NCI-H2107 treated with DMSO at 0.1 percent for 48 hours (cell line): ENCODE measurements around the gene CACNA2D3.

Source experiments
- DNase-seq: peaks from one replicate; lab custom pipeline; 2025; ENCODE audit not compliant: unreplicated experiment; lab: John Stamatoyannopoulos, UW

Gene CACNA2D3

DNA sequence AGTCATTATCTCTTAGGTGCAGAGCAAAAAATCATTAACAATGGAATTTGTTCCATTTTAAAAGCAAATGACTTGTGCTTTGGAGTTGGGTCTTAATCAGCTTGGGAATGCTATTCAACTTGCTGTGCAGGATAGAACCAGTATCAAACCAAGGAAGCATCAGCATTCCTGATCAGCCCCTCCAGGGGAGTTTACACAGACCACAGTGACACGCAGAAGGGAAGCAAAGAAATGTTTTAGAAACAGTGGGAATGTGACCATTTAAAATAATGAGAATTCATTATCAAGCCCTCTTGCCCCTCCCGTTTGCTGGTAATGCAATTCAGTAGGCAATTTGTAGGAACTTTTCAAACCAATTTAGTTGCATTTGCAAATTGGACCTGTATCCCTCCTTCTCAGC, 650.4 kb downstream of the CACNA2D3 start:
- no peak for DNase-seq

GRCh38 chr3:54773271-54773670, 650.9 kb downstream of the CACNA2D3 start:
- DNase-seq: no peak

DNA sequence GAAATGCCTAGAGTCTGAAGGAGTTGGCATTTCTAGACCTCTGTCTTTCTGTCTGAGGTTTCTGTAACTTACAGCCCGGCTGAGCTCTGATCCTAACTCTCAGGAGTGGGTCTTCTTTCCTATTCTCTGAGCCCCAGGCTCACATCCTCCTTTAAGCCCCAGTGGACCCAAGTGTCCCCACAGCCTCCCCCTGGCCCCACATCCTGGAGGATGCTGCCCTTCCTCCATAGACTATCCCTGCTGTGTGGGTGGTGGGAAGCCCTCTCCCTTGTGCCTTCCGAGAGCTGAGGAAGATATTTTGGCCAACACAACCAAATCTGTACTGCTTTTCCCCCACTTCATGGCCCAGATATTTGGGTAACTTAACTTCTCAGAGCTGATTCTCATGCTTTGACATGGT, 654.2 kb downstream of the CACNA2D3 start:
- no peak for DNase-seq

DNA sequence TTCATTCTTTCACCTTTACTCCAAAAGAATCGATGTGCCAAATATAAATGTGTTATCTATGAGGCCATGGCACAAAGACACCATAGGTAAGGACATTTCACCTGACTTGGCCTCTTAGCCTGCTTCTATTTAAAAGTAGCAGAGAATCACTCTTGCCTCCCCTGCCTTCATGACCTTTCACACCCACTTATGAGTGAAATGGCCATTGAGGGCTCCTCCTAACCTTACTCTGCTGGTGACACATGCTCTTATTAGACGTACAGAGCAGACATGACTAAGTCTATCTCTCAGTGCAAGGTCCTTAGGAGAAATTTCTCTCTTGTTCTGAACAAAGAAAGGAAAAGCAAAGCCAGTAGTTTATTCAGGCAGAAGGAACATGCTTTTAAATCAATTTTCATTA, 654.8 kb downstream of the CACNA2D3 start:
- DNase-seq: no peak

DNA sequence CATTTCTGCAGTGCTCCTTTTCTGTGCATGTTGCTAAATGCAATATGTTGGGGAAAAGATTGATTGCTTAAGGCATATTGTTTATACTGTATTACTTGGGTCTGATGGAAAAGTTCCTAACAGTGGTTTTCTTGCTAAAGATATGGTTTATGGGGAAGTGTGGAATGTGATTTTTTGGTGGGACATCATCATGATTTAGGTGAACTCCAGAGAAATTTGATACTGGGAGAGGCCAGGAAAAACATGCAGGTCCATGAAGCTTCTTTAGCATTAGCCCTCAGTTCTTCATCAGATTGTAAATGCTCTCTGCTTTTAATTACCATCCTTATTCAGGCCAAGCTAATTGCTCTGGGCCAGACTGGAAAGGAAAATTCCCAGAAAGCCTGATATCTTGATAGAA, 658.0 kb downstream of the CACNA2D3 start:
- DNase-seq: no peak

- no peak for DNase-seq
These were observed 659.4 kb downstream of the CACNA2D3 start for GRCh38 chr3:54781728-54782127.

DNA sequence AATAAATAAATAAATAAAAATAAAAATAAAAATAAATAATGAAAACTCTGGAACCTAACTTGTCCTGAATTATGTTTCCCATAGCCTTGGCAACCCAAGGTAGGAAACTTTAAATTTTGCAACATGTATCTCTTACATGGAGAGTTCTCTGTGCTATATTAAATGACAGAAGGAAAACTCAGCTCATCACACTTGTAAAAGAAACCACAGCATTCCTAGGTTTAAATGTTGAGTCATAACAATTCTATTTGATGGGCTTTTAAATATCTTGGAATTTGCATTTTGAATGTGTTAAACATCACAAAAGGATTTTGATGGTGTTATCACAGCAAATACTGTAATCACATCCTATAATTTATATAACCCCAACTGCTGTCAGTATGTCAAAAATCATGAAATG, 661.3 kb downstream of the CACNA2D3 start:
- DNase-seq: no peak

GRCh38 chr3:54784021-54784420, 661.7 kb downstream of the CACNA2D3 start:
- DNase-seq: no peak

DNA sequence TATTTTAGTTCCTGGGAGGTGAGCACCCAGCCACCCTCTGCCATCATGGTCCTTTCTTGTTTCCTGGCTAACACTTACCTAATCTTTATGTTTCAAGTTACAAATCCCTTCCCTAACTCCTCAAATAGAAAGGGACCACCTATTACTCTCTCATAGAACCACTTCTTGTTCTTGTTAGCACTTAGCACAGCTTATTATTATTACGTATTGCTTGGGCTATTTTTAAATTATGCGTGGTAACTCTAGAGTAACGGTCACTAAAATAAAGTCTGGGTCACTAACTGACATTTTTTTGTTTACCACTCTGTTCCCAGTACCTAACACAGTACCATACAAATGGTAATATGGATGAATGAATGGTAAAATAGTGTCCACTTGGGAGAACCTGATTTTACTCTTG, 663.6 kb downstream of the CACNA2D3 start:
- DNase-seq: no peak

GRCh38 chr3:54790051-54790450, 667.7 kb downstream of the CACNA2D3 start:
- DNase-seq: no peak

DNA sequence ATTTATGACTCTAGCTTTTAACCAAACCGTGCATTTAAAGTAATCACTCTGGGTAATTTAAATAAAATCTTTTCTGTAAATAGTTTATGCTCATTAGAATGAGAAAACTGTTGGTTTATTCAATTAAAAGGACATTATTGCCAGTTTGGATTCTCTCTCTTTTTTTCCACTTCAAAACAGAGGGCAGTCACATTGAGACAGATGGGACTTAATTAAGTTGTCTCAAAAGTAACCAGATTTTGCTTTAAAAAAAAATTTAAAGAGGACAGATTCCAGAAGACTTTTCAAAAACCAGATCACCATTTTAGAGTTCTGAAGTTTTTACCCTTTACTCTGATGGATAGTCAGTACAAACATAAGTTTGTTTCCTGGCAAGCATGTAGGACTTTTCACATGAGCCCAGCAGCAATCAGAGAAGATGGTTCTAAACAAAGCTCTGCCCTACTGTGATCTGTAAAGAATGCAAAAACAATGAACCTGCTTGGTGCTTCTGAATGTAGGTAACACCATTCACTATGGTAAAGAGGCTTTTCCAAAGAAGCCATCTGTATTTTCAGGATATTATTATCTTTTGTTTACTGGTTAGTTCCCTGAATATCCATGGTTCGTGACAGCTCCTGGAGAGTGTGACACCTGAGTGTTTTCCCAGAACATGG, 669.3 kb downstream of the CACNA2D3 start:
- DNase-seq: no peak

- no peak for DNase-seq
These were observed 670.2 kb downstream of the CACNA2D3 start for GRCh38 chr3:54792584-54792983.

- no peak for DNase-seq
These were observed 670.8 kb downstream of the CACNA2D3 start for GRCh38 chr3:54793171-54793570.

GRCh38 chr3:54797111-54797510, 674.8 kb downstream of the CACNA2D3 start:
- no peak for DNase-seq

DNA sequence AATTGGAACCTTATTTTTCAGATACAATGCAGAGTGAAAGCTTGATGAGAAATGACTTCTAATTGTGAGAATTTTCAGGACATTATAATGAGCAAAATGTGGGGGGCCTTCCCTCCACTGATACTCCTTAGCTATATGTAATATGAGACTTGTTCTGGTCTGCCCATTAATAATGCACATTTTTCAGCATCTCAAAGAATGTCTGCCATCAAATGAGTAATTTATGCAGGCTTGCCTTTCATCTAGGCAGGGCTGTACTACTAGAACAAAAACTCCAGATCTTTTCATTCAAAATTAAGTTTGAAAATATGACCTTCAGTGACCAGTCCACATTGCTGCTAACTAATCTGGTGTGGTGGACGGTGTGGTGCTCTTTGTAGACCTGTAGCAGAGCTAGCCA, 678.1 kb downstream of the CACNA2D3 start:
- DNase-seq: no peak

DNA sequence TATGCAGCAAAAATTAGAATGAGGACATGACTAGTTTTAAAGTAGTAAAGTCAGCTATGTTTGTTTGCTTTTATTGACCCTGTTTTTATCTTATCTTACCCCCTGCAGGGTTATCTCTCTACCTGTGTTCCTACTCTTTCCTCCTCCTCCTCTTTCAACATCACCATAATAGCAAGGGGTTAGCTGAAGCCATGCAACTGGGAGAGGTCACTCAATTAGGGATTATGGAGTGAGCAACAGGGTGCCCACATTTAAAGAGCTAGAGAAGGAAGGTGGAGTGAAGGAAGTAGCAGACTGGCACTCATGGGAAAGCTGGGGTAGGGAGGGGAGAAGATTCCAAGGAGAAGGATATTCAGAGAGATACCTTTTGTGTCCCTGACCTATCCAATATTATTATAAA, 679.6 kb downstream of the CACNA2D3 start:
- DNase-seq: no peak

DNA sequence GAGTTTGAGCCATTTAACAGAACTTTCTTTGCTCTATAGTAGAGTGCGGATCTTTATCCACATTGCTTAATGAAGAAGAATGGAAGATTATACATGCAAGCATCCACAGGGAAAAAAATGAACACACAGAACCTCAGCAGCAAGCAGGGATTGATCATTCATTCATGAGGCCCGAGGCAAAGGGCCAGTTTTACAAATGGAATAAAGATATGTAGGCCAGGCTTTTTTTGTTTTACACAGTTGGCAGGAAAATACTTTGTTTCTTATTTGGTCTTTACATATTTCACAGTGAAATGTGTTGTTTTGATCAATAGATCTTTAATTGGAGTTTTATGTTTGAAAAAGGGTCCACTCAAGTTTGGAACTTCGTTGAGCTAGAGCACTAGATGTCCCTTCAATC, 688.0 kb downstream of the CACNA2D3 start:
- DNase-seq: no peak

DNA sequence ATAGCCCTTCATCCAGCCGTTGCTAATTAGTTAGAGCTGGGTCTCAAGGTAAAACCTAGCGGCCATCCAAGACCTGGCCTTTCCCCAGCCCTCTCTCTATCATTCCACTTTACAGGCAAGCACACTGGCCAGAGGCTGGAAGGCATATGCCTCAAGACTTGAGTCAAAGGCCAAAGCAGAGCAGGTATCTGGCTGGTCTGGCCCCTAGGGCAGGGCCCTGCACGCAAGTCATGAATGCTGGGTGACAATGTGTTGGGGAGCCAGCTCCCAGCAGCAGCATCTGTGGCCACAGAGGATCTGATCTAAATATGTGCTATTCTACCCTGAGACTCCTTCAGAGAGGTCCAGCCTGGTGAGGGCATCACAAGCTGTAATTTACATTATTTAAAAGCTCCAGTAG, 691.9 kb downstream of the CACNA2D3 start:
- no peak for DNase-seq

GRCh38 chr3:54817628-54818027, 695.3 kb downstream of the CACNA2D3 start:
- DNase-seq: no peak

DNA sequence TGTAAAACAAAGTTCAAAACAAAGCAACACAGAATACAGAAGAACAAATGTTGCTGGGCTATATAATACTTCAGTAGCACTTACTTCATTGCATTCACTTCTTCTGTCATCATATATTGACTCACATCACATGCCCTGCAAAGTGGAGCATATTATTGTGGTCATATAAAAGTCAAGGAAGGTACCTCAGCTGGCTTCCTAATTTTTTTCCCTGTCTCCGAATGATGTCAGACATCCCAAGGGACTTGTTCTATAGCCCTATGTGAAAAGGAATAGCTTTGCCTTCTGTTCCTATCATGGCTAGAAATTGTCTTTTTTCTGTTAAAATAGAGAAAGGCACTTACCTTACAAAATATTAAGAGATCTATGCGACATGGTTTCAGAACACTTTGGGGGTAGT, 696.1 kb downstream of the CACNA2D3 start:
- no peak for DNase-seq

DNA sequence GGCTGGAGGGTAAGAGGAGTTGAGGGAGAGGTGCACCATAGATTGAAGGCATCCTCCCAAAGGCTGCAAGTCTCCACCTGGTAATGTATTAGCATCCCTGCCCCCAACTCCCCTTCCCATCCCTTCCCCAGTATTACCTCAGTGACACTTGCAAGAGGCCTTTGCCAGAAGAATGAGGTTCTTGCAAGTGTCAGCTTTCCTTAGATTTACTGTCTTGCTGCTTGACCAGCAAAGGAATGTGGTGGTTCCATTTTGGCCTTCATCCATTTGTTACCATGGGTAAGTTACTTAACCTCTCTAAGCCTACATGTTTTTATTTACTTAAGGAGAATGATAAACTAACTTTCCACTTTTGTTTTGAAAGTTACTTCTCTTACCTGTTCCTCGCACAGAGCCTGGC, 696.6 kb downstream of the CACNA2D3 start:
- DNase-seq: no peak

DNA sequence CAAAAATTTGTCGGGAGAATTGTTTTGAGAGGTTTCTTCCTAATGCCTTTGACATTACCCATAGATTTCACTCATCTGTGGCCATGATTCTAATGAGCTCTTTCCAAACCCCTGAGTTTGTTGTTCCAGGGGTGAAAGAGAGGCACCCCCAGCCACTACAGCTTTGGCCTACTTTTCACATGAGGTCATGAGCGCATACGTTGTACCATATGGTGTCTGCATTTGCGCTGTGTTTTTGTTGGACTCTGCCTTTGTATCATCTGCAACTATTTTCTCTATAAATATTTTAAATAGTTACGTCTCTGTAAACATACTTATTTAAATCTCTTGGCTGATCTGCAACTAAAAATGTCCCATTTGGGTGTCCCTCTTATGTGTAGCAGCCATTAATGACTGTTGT, 697.6 kb downstream of the CACNA2D3 start:
- DNase-seq: no peak

DNA sequence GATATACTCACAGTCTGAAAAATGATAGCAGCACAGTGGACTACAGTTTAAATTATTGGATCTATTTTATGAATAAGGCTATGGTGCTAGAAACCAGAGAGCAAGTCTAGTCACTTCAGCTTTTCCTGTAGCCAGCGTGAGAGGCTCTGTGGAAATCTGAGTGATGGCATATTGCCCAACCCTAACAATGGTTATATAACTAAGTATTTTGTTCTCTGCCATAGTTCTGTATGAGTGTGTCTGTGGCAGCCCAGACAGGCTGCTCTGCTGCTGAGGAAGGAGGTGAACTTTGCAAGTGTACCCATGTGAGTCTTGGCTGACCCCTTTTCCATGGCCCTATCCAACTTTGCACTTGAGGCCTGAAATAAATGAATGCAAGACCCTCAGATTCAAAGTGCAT, 699.9 kb downstream of the CACNA2D3 start:
- DNase-seq: peak; percentile 52
